Endothelial cell of umbilical vein (primary cell): ENCODE data around the gene MICALL2. TPM values are rescaled to one million over a fixed set of nuclear protein-coding genes. Genes with fewer than 3 reads are reported as not detected.

Experiments
- BruUV-seq: library from RNA; stranded (reverse); fragments of 400-500 nt; replicated peaks from 2 replicates; lab custom pipeline; 2021; lab: Mats Ljungman, UMichigan
- CTCF ChIA-PET: fragments of 300-600, 350-600 bp; sonication (Branson Sonifier 250); formaldehyde crosslinking; loops from one replicate; lab custom pipeline; 2021; ENCODE audit warnings: antibody characterized with exemption, inconsistent platforms; lab: Charles Lee
- POLR2A ChIA-PET: fragments of 300-600, 350-600 bp; sonication (Branson Sonifier 250); formaldehyde crosslinking; loops from one replicate; lab custom pipeline; 2021; ENCODE audit warnings: antibody characterized with exemption, inconsistent platforms; lab: Charles Lee
- DNase-seq: peaks from one replicate; pipeline ENCODE4 v3.0.0-alpha.2; 2011; ENCODE audit warnings: low read depth, low spot score
- FAIRE-seq: peaks from 2 replicates; lab custom pipeline; 2011; peaks lifted over from hg19 to GRCh38; lab: Jason Lieb, UNC
- H2AFZ ChIP-seq: 2 replicates; pipeline ENCODE4 v1.6.0; 2012; ENCODE audit warnings: low read depth, low read length, control low read depth, inconsistent platforms
- H3K27ac ChIP-seq: 2 replicates; pipeline ENCODE4 v1.5.1; 2011; ENCODE audit warnings: low read depth, mild to moderate bottlenecking, control low read depth, low read length, moderate library complexity; ENCODE audit not compliant: insufficient read depth
- H3K27me3 ChIP-seq, 2 experiments: 2 replicates each; pipeline versions ENCODE4 v1.6.0 to v1.6.1; 2011; ENCODE audit warnings: low read length in 2 of 2, mixed read lengths in 1 of 2; ENCODE audit not compliant: control insufficient read depth in 2 of 2, insufficient read depth in 2 of 2
- H3K36me3 ChIP-seq, 2 experiments: 2 replicates in 1 of 2; 3 replicates in 1 of 2; pipeline ENCODE4 v1.5.1; 2011; ENCODE audit warnings: low read length in 2 of 2, mild to moderate bottlenecking in 1 of 2, moderate library complexity in 1 of 2; ENCODE audit not compliant: control insufficient read depth in 2 of 2, insufficient read depth in 2 of 2; ENCODE audit errors: extremely low read depth in 1 of 2
- H3K4me1 ChIP-seq: 3 replicates; pipeline ENCODE4 v1.5.1; 2011; ENCODE audit warnings: mild to moderate bottlenecking, low read length; ENCODE audit not compliant: control insufficient read depth, insufficient read depth; ENCODE audit errors: extremely low read depth
- H3K4me2 ChIP-seq: 2 replicates; pipeline ENCODE4 v1.6.1; 2011; ENCODE audit warnings: low read length, control low read depth, mixed read lengths; ENCODE audit not compliant: insufficient read depth
- H3K4me3 ChIP-seq, 3 experiments: fragments of 200-600 bp in 1 of 3; sonication (generic), shearing (Covaris generic) in 1 of 3; replicated peaks in 1 of 3; 2 replicates each; pipeline ENCODE4 v1.5.1; 2011 to 2016; ENCODE audit warnings: control low read depth in 3 of 3, low read length in 3 of 3, mild to moderate bottlenecking in 2 of 3, inconsistent platforms in 1 of 3, low read depth in 1 of 3, moderate library complexity in 1 of 3; ENCODE audit not compliant: insufficient read depth in 1 of 3
- H3K79me2 ChIP-seq: 2 replicates; pipeline ENCODE4 v1.6.0; 2012; ENCODE audit warnings: low read length, inconsistent platforms; ENCODE audit not compliant: control insufficient read depth, insufficient read depth
- H3K9ac ChIP-seq: replicated peaks from 2 replicates; pipeline ENCODE3; 2011; ENCODE audit warnings: low read length, control low read depth; ENCODE audit not compliant: insufficient read depth; ENCODE audit errors: extremely low read depth
- H3K9me1 ChIP-seq: replicated peaks from 3 replicates; pipeline ENCODE4 v1.6.0; 2011; ENCODE audit warnings: mild to moderate bottlenecking, low read length; ENCODE audit not compliant: control insufficient read depth, insufficient read depth; ENCODE audit errors: extremely low read depth
- H3K9me3 ChIP-seq: replicated peaks from 2 replicates; pipeline ENCODE4 v1.5.1; 2012; ENCODE audit warnings: low read length, inconsistent platforms; ENCODE audit not compliant: control insufficient read depth, insufficient read depth
- H4K20me1 ChIP-seq: replicated peaks from 2 replicates; pipeline ENCODE3; 2011; ENCODE audit warnings: mild to moderate bottlenecking, low read length; ENCODE audit not compliant: control insufficient read depth, insufficient read depth; ENCODE audit errors: extremely low read depth
- FOS ChIP-seq: IDR thresholded peaks from 2 replicates; pipeline ENCODE4 v1.6.1; 2011; ENCODE audit warnings: mild to moderate bottlenecking, low read length, moderate library complexity, borderline replicate concordance; ENCODE audit not compliant: insufficient read depth
- GATA2 ChIP-seq: IDR thresholded peaks from 2 replicates; pipeline ENCODE4 v1.7.0; 2011; ENCODE audit warnings: low read depth, mild to moderate bottlenecking, moderate library complexity, mixed read lengths, low read length; ENCODE audit not compliant: insufficient read length, insufficient read depth
- JUN ChIP-seq: IDR thresholded peaks from 2 replicates; pipeline ENCODE4 v1.6.1; 2011; ENCODE audit warnings: borderline replicate concordance, low read depth; ENCODE audit not compliant: insufficient read length, insufficient read depth
- MYC ChIP-seq: IDR thresholded peaks from one replicate; pipeline ENCODE4 v1.6.1; 2011; ENCODE audit warnings: mild to moderate bottlenecking, low read depth, low read length
- POLR2A ChIP-seq: IDR thresholded peaks from 2 replicates; pipeline ENCODE4 v1.6.1; 2012; ENCODE audit warnings: low read depth, mild to moderate bottlenecking, control low read depth, low read length
- POLR2AphosphoS5 ChIP-seq: IDR thresholded peaks from 2 replicates; pipeline ENCODE4 v1.6.1; 2012; ENCODE audit warnings: low read depth, mild to moderate bottlenecking, control low read depth, low read length, moderate library complexity; ENCODE audit not compliant: insufficient read depth
- dilution Hi-C: fragments of 300-500 bp; cut with MboI; formaldehyde crosslinking; loops from one replicate; pipeline ENCODE4 v1.15.0; 2019; ENCODE audit warnings: low sequenced_read_pairs; ENCODE audit not compliant: extremely low pct_ligation_motif_present
- intact Hi-C: fragments of 100-400 bp; cut with micrococcal nuclease; formaldehyde crosslinking; loops from one replicate; pipeline ENCODE4 v1.10.0; 2022
- polyA plus RNA-seq, 4 experiments: library from polyadenylated mRNA; depleted of rRNA in 3 of 4; stranded (reverse) in 3 of 4; unstranded in 1 of 4; fragments of >200 nt; gene quantifications; 2 replicates each; pipeline versions ENCODE4 v1.2.1 to v1.2.3, GENCODE V29; 2011 to 2012; ENCODE audit warnings: missing spikeins in 1 of 4
- total RNA-seq: library from RNA; stranded (reverse); gene quantifications from 2 replicates; pipeline ENCODE4 v1.2.3, GENCODE V29; 2021
- TF ChIP-seq, protein P1 (sequence below): IDR thresholded peaks from 2 replicates; pipeline ENCODE4 v1.6.1; 2011; ENCODE audit not compliant: insufficient read depth, insufficient read length
- TF ChIP-seq, protein P2 (sequence below), 2 donors: IDR thresholded peaks; 1 replicate in 1 of 2; 2 replicates in 1 of 2; pipeline ENCODE4 v1.5.1; 2011; ENCODE audit warnings: low read length in 2 of 2, mild to moderate bottlenecking in 2 of 2, moderate library complexity in 2 of 2, control low read depth in 1 of 2, inconsistent platforms in 1 of 2, low read depth in 1 of 2; ENCODE audit not compliant: insufficient read depth in 1 of 2; ENCODE audit errors: extremely low read depth in 1 of 2

The MICALL2 gene
- total and polyA plus RNA-seq, 2 donors (not counting 3 experiments of a cell fraction or from before 2014, with no cell fraction given): 29.8 to 46.3 TPM

DNA sequence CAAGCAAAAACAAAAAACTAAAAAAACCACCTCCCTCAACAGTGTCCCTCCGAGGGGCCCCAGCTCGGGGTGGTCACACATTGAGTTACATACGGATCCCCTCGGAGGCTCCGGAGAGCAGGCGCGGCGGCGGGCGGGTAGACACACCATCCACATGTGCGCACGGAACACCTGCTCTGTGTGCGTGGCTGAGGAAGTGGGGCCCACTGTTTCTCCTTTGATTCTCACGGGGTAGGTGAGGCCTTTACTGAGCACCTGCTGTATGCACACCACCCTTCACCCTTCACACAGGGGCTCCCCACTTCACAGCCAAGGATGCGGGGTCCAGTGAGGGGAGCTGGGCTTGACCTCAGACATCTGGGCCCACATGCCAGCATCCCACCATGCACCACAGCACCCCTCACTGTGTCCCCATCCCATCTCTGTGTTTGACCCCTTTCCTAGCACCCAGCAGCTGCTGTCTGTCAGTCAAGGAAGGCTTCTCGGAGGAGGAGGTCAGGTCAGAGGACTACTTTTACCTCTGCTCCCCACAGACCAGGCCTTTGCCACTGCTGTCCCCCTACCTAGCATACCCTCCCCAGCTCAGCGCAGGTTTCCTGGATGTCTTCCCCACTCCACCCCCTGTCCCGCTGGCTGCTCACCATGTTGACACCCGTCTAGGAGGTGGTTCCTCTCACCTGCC, 71.1 kb downstream of the MICALL2 start:
- Histone ChIP-seq H3K27me3 (no peaks in the 10 kb centered on the region), H3K9ac (no peak overlapping the region), H3K9me3 (no peaks in the 10 kb centered on the region), H3K4me1 (no peaks in the 10 kb centered on the region), H4K20me1 (no peaks in the 10 kb centered on the region), H3K4me3 (no peak overlapping the region), H3K27ac (no peak overlapping the region), H3K36me3 (no peaks in the 10 kb centered on the region), H2AFZ (no peak overlapping the region), H3K4me2 (no peak overlapping the region), H3K9me1 (no peaks in the 10 kb centered on the region), H3K79me2 (no peaks in the 10 kb centered on the region)
- POLR2A ChIA-PET: no interaction called here
- DNase-seq (no peak), FAIRE-seq (no peak)
- dilution Hi-C loops (no loop called here), intact Hi-C loops (no loop called here)
- CTCF ChIA-PET: no interaction called here
- BruUV-seq: no TSS peak
- TF ChIP-seq, protein P1, sequence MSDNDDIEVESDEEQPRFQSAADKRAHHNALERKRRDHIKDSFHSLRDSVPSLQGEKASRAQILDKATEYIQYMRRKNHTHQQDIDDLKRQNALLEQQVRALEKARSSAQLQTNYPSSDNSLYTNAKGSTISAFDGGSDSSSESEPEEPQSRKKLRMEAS: no peak
- TF ChIP-seq JUN (no peak), POLR2AphosphoS5 (no peak), POLR2A (no peak), FOS (no peak), GATA2 (no peak), MYC (no peak)
- TF ChIP-seq, protein P2, sequence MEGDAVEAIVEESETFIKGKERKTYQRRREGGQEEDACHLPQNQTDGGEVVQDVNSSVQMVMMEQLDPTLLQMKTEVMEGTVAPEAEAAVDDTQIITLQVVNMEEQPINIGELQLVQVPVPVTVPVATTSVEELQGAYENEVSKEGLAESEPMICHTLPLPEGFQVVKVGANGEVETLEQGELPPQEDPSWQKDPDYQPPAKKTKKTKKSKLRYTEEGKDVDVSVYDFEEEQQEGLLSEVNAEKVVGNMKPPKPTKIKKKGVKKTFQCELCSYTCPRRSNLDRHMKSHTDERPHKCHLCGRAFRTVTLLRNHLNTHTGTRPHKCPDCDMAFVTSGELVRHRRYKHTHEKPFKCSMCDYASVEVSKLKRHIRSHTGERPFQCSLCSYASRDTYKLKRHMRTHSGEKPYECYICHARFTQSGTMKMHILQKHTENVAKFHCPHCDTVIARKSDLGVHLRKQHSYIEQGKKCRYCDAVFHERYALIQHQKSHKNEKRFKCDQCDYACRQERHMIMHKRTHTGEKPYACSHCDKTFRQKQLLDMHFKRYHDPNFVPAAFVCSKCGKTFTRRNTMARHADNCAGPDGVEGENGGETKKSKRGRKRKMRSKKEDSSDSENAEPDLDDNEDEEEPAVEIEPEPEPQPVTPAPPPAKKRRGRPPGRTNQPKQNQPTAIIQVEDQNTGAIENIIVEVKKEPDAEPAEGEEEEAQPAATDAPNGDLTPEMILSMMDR (IDR thresholded peaks at IDR 0.05; ENCODE audit: extremely low read depth in 1 of 2, insufficient read depth in 1 of 2, low read depth in 1 of 2, low read length in 2 of 2): no peak
